ENCODE measurements around the gene AMFR. TPM values are rescaled to one million over a fixed set of nuclear protein-coding genes. Genes with fewer than 3 reads are reported as not detected.
"Not testable (repeated sequence)": the region's sequence is repeated elsewhere in the genome, so short reads cannot be mapped to it uniquely, and the experiment has no call there.

Gene AMFR
- polyA plus RNA-seq, 4 donors = 96.4 to 143 (median 124) TPM

GRCh38 chr16:56399486-56399885, 25.9 kb downstream of the AMFR start:
- no peak for DNase-seq (ENCODE audit: low read depth in 4 of 4, low spot score in 3 of 4)

- no peak for DNase-seq (ENCODE audit: low read depth in 4 of 4, low spot score in 3 of 4)
These were observed 26.3 kb downstream of the AMFR start for GRCh38 chr16:56399047-56399446.

- not testable (repeated sequence) for DNase-seq (ENCODE audit: low read depth in 4 of 4, low spot score in 3 of 4)
These were observed 28.6 kb downstream of the AMFR start for GRCh38 chr16:56396724-56397123.

- DNase-seq (ENCODE audit: low read depth in 4 of 4, low spot score in 3 of 4) = no peak
These were observed 35.8 kb downstream of the AMFR start for GRCh38 chr16:56389554-56389953.

GRCh38 chr16:56388209-56388608, 37.1 kb downstream of the AMFR start:
- no peak for DNase-seq (ENCODE audit: low read depth in 4 of 4, low spot score in 3 of 4)

GRCh38 chr16:56387396-56387795, 37.9 kb downstream of the AMFR start:
- DNase-seq (ENCODE audit: low read depth in 4 of 4, low spot score in 3 of 4) = no peak

- no peak for DNase-seq (ENCODE audit: low read depth in 4 of 4, low spot score in 3 of 4)
These were observed 41.1 kb downstream of the AMFR start for GRCh38 chr16:56384074-56384721.

- DNase-seq (ENCODE audit: low read depth in 4 of 4, low spot score in 3 of 4) = no peak
These were observed 42.4 kb downstream of the AMFR start for GRCh38 chr16:56382901-56383355.

- DNase-seq (ENCODE audit: low read depth in 4 of 4, low spot score in 3 of 4) = no peak
These were observed 42.9 kb downstream of the AMFR start for GRCh38 chr16:56382459-56382858.

- not testable (repeated sequence) for DNase-seq (ENCODE audit: low read depth in 4 of 4, low spot score in 3 of 4)
These were observed 44.4 kb downstream of the AMFR start for GRCh38 chr16:56380778-56381485.

- not testable (repeated sequence) for DNase-seq (ENCODE audit: low read depth in 4 of 4, low spot score in 3 of 4)
These were observed 46.3 kb downstream of the AMFR start for GRCh38 chr16:56379044-56379443.

- DNase-seq (ENCODE audit: low read depth in 4 of 4, low spot score in 3 of 4) = not testable (repeated sequence)
These were observed 49.6 kb downstream of the AMFR start for GRCh38 chr16:56375792-56376191.

- DNase-seq (ENCODE audit: low read depth in 4 of 4, low spot score in 3 of 4) = peak in 2 of 4 donors; percentile 36 to 73
These were observed 52.3 kb downstream of the AMFR start for GRCh38 chr16:56373003-56373402.

- no peak for DNase-seq (ENCODE audit: low read depth in 4 of 4, low spot score in 3 of 4)
These were observed 53.2 kb downstream of the AMFR start for GRCh38 chr16:56372013-56372634.

- no peak for DNase-seq (ENCODE audit: low read depth in 4 of 4, low spot score in 3 of 4)
These were observed 53.7 kb downstream of the AMFR start for GRCh38 chr16:56371660-56371937.

GRCh38 chr16:56370875-56371659, 54.3 kb downstream of the AMFR start:
- peak in 1 of 4 donors; percentile 41 for DNase-seq (ENCODE audit: low read depth in 4 of 4, low spot score in 3 of 4)

GRCh38 chr16:56370185-56370874, 55.0 kb downstream of the AMFR start:
- DNase-seq (ENCODE audit: low read depth in 4 of 4, low spot score in 3 of 4) = no peak

GRCh38 chr16:56369202-56369601, 56.1 kb downstream of the AMFR start:
- no peak for DNase-seq (ENCODE audit: low read depth in 4 of 4, low spot score in 3 of 4)

GRCh38 chr16:56368545-56368944, 56.8 kb downstream of the AMFR start:
- DNase-seq (ENCODE audit: low read depth in 4 of 4, low spot score in 3 of 4) = no peak

GRCh38 chr16:56367764-56368163, 57.6 kb downstream of the AMFR start:
- no peak for DNase-seq (ENCODE audit: low read depth in 4 of 4, low spot score in 3 of 4)

GRCh38 chr16:56366945-56367344, 58.4 kb downstream of the AMFR start:
- DNase-seq (ENCODE audit: low read depth in 4 of 4, low spot score in 3 of 4) = no peak
